ENCODE data around the gene WRNIP1. TPM values are rescaled to one million over a fixed set of nuclear protein-coding genes. Genes with fewer than 3 reads are reported as not detected.
A peak's percentile ranks its signal among the peaks of the same experiment; 100 is the strongest.

WRNIP1 gene
- total and polyA plus RNA-seq, 2 of the 13 experiments (the other 11 are each of a cell fraction or from before 2014, with no cell fraction given) = 77.7 to 90.3 TPM

DNA sequence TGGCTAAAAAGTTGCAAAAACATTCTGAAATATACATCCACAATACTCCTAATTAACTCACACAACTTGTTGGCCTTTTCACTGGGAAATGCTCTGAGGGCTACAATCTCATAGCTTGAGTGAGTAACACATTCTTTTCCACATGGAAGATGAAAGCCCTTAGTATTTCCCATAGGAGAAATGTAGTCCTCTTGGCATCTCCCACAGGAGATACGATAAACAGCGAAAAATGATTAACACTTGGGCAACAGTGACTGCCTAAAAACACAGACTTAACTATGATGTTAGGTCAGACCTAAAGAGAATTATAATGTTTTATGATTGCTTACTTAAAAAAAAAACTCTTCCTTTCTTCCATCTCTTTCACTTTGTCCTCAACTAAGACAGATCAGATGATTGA lies 23.4 kb upstream of the WRNIP1 start (continued):
- no peak for TF ChIP-seq ZFP41 (CRISPR knock-in tag; IDR thresholded peaks at IDR 0.05; ENCODE audit: borderline replicate concordance)
- TF ChIP-seq ZFP1 (CRISPR knock-in tag; IDR thresholded peaks at IDR 0.05) = no peak

DNA sequence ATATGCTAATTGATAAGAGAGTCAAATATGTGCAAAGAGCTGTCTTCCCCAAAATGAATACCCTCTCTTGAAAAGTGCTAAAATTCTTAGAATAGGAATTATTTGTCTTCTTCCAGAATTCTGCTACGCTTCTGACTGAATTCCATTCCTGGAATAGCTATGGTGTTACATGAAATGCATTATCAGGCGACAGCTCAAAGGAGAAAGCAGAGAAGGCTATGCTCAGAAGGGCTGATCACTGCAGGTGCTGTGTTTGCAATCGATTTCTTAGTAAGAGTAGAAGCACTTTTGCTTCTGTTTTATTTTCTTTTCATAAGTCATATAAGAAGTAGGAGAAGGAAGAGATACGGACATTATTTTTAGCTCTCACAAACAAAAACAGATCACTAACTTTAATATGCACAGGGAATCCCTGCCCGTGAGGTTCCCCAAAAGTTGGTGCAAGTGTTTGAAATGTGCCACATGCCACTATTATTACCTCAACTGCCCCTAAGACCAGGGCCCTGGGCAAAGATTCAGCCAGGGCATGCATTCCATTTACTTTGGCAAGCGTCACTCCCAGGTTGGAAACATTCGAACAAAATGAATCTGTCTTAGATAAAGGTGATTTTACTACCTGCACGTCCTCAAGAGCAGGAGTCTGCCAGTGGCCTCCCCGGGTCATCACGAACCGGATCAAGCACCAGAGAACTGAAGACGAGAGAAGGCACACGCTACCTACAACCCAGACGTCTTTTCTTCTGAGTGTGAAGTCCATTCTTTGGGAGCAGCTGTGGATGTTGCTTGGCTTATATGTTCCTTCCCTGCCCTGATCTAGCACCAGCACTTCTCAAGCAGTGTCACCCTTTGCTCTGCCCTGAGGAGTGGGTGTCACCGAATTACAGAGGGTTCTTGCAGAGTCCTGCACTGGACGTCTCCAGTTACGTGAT lies 21.6 kb upstream of the WRNIP1 start:
- H3K36me3 ChIP-seq (replicated peaks in 1 of 2; ENCODE audit: control insufficient read depth in 1 of 2, insufficient read depth in 2 of 2, low read length in 2 of 2) = no peaks in the 10 kb centered on the region
- intact Hi-C loops (cut with micrococcal nuclease; ENCODE audit: unreplicated experiment) = loop anchor here (5.0 kb wide), 1 partner anchor 1146 kb away; no protein-coding TSS in a partner anchor
- ATAC-seq = no peak; the same call in 1 of the 3 replicates
- no peaks in the 10 kb centered on the region for H4K20me1 ChIP-seq (ENCODE audit: insufficient read depth, low read length)
- no peak overlapping the region for H3K9ac ChIP-seq (ENCODE audit: insufficient read depth, low read depth, low read length)
- TF ChIP-seq, protein P1, sequence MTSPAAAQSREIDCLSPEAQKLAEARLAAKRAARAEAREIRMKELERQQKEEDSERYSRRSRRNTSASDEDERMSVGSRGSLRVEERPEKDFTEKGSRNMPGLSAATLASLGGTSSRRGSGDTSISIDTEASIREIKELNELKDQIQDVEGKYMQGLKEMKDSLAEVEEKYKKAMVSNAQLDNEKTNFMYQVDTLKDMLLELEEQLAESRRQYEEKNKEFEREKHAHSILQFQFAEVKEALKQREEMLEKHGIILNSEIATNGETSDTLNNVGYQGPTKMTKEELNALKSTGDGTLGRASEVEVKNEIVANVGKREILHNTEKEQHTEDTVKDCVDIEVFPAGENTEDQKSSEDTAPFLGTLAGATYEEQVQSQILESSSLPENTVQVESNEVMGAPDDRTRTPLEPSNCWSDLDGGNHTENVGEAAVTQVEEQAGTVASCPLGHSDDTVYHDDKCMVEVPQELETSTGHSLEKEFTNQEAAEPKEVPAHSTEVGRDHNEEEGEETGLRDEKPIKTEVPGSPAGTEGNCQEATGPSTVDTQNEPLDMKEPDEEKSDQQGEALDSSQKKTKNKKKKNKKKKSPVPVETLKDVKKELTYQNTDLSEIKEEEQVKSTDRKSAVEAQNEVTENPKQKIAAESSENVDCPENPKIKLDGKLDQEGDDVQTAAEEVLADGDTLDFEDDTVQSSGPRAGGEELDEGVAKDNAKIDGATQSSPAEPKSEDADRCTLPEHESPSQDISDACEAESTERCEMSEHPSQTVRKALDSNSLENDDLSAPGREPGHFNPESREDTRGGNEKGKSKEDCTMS (CRISPR knock-in tag; conservative IDR thresholded peaks at IDR 0.05) = no peak
- TF ChIP-seq TOPORS (CRISPR knock-in tag; IDR thresholded peaks at IDR 0.05) (no peak), ZNF670 (CRISPR knock-in tag; IDR thresholded peaks at IDR 0.05; ENCODE audit: borderline replicate concordance) (0 out of 2 replicates have a peak, but pooled peaks have one; percentile 40), HDAC1 (CRISPR knock-in tag; IDR thresholded peaks at IDR 0.05) (peak; percentile 40; the same call in 1 of the 2 replicates)
- H3K4me1 ChIP-seq (ENCODE audit: insufficient read depth, low read length) = peaks cover 36% of the 10 kb centered on the region
- no peaks in the 10 kb centered on the region for H3K9me3 ChIP-seq (ENCODE audit: low read length)
- peak overlapping the region in 1 of 3 experiments; percentile 5; a peak in 1 of 6 replicates for H3K4me3 ChIP-seq (replicated peaks in 1 of 3; ENCODE audit: insufficient read depth in 1 of 3, low read depth in 2 of 3, low read length in 3 of 3)
- H3K79me2 ChIP-seq (ENCODE audit: insufficient read depth, low read length) = no peaks in the 10 kb centered on the region
- WGBS (ENCODE audit: low lambda C conversion rate) = 40% methylated on average over 16 of the region's 17 CpGs
- FAIRE-seq = no peak
- peak overlapping the region; percentile 60 for H3K4me2 ChIP-seq (ENCODE audit: low read depth, low read length)
- BruUV-seq (replicated peaks) = no TSS peak
- ChIA-PET POLR2A (no interaction called here), CTCF (ENCODE audit: low intra/inter-chr PET ratio, low total read pairs) (interaction anchor here (1.8 kb wide), 1 partner anchor 1147 kb away, joined by 3 read pairs; no protein-coding TSS in a partner anchor)
- H2AFZ ChIP-seq (ENCODE audit: low read length) = no peak overlapping the region
- H3K27ac ChIP-seq (ENCODE audit: extremely low read length, insufficient read depth, low read length) = no peak overlapping the region
- in situ Hi-C loops (cut with HindIII; ENCODE audit: extremely low pct_ligation_motif_present, low pct_unique_long_range_greater_than_20kb) = no loop called here
- DNase-seq (ENCODE audit: low spot score) = no peak
- H3K27me3 ChIP-seq (ENCODE audit: control insufficient read depth in 1 of 2, insufficient read depth in 2 of 2, low read length in 2 of 2) = peaks cover 0 to 5% of the 10 kb centered on the region in 2 experiments; a peak in 1 of 5 replicates

All from HepG2 (cell line).